ENCODE measurements around the gene LINGO1.

Gene LINGO1

GRCh38 chr15:77568014-77568972, 64.4 kb downstream of the LINGO1 start:
- no peak for FAIRE-seq

GRCh38 chr15:77567202-77567601, 65.5 kb downstream of the LINGO1 start:
- no peak for FAIRE-seq

- no peak for FAIRE-seq
Measured at GRCh38 chr15:77566092-77566491, 66.6 kb downstream of the LINGO1 start.

GRCh38 chr15:77565378-77565915, 67.3 kb downstream of the LINGO1 start:
- no peak for FAIRE-seq

GRCh38 chr15:77564938-77565337, 67.8 kb downstream of the LINGO1 start:
- FAIRE-seq: no peak

- FAIRE-seq: no peak
Measured at GRCh38 chr15:77564341-77564740, 68.4 kb downstream of the LINGO1 start.

GRCh38 chr15:77563623-77564156, 69.0 kb downstream of the LINGO1 start:
- FAIRE-seq: no peak

Data from A204.1 (cell line).